Cardiac fibroblast (primary cell): Measurements from ENCODE around the gene THOP1.
"Not testable (repeated sequence)": the region's sequence is repeated elsewhere in the genome, so short reads cannot be mapped to it uniquely, and the experiment has no call there.

Experiments
- DNase-seq, 2 donors: peaks; one replicate each; pipeline versions ENCODE4 v3.0.0 to v3.0.0-alpha.2; 2010; ENCODE audit warnings: low read depth in 2 of 2
- H3K4me3 ChIP-seq, 2 donors: replicated peaks in 1 of 2; 1 replicate in 1 of 2; 2 replicates in 1 of 2; pipeline ENCODE4 v1.5.1; 2011; ENCODE audit warnings: low read depth in 2 of 2, low read length in 2 of 2, mild to moderate bottlenecking in 2 of 2, moderate library complexity in 1 of 2
- TF ChIP-seq, protein P1 (sequence below): IDR thresholded peaks from one replicate; pipeline ENCODE4 v1.5.1; 2011; ENCODE audit warnings: low read depth, mild to moderate bottlenecking, low read length, inconsistent platforms

THOP1 gene

DNA sequence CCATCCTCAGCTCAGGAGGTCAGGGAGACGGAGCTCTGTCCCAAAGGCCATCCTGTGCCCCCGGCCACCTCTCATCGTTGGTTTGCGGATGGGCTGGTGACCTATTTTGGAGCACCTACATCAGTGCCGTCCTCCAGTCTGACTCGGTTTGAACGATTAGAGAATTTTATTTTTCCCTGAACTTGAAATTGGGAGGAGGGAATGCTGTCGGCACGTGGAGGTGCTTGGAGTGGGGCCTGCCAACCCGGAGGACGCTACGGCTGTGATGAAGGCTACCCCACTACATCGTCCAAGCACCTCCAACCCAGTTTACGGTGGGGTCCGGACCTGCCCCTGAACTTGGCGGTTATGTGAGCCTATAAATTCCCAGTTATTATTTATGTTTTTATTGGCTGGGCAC, 31.3 kb downstream of the THOP1 start:
- TF ChIP-seq, protein P1, sequence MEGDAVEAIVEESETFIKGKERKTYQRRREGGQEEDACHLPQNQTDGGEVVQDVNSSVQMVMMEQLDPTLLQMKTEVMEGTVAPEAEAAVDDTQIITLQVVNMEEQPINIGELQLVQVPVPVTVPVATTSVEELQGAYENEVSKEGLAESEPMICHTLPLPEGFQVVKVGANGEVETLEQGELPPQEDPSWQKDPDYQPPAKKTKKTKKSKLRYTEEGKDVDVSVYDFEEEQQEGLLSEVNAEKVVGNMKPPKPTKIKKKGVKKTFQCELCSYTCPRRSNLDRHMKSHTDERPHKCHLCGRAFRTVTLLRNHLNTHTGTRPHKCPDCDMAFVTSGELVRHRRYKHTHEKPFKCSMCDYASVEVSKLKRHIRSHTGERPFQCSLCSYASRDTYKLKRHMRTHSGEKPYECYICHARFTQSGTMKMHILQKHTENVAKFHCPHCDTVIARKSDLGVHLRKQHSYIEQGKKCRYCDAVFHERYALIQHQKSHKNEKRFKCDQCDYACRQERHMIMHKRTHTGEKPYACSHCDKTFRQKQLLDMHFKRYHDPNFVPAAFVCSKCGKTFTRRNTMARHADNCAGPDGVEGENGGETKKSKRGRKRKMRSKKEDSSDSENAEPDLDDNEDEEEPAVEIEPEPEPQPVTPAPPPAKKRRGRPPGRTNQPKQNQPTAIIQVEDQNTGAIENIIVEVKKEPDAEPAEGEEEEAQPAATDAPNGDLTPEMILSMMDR: no peak
- DNase-seq: no peak
- no peak overlapping the region for H3K4me3 ChIP-seq

DNA sequence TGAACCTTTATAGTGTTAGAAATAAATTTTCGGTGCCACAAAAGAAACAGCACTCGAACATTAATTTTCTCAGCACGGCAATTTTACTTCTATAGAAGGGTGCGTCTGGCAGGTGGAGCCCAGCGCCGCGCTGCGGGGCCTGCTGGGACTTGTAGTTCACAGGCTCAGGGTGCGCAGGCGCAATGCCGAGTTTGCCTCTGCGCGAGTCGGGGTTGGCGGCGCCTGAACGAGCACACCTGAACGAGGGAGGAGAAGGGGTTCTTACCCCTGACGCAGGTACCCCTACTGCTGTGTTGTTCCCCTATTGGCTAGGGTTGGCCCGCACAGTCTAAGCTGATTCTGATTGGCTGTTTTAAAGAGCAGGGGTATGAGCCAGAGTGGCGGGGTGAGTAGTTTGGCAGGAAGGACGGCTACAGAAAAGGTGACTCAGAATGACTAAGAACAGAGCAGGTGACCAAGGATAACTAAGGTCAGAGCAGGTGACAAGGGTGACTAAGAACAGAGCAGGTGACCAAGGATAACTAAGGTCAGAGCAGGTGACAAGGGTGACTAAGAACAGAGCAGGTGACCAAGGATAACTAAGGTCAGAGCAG, 32.0 kb downstream of the THOP1 start:
- not testable (repeated sequence) for H3K4me3 ChIP-seq
- DNase-seq: peak in 1 of 2 donors; percentile 25

DNA sequence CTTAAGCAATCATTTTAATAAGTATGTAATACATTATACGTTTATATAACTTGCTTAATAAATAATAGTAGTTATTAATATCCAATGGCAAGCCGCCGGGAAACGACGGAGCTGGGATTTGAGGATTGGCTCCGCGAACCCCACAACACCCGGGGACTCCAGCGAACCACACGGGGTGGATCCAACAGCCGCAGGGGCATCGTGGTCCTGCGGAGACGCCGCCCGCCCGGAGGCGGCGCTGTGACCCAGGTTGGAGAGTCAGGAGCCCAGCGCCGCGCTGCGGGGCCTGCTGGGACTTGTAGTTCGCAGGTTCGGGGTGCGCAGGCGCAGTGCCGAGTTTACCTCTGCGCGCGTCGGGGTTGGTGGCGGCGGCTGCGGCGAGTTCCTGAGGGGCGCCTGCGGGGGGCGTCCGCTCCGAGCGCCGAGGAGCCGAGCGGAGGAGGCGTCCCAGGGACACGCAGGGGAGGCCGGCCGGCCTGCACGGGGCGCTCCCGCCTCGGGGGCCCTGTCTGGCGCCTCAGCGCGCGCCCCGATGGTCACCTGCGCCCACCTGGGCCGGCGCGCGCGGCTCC, 34.3 kb downstream of the THOP1 start, which contains the start of gene ZNF554:
Gene ZNF554, plus strand, starts transcription at position 329 of the 572 bp plus-strand sequence. Its CDS starts 204 bp downstream, at position 533.
- DNase-seq: peak; percentile 96 to 98
- TF ChIP-seq, protein P1: peak; percentile 96
- H3K4me3 ChIP-seq: peak within 1 kb of the TSS; percentile 75 to 90

DNA sequence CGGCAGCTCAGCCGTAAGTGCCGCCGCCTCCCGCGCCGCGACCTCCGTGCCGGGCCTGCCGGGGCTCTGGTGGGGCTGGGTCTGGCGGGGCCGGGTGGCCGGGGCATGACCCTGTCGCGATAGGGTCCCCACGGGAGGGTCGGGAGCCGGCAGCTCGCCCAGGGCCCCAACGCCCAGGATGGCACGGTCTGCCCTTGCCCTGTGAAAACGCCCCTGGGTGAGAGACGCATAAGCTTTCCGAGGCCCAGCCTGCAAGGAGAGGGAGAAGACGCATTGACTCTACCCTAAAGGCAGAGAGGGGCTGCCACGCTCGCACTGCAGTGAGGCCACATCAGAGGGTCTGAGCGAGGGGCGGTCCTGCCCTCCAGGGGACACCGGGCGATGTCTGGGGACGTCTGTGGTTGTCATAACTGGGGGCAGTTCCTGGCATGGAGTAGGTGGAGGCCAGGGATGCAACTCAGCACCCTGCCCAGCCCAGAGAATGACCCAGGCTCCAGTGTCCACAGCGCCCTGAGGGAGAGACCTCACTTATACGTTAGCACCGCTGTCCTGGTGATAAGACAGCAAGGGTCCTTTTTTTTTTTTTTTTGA, 34.9 kb downstream of the THOP1 start:
- TF ChIP-seq, protein P1: no peak

DNA sequence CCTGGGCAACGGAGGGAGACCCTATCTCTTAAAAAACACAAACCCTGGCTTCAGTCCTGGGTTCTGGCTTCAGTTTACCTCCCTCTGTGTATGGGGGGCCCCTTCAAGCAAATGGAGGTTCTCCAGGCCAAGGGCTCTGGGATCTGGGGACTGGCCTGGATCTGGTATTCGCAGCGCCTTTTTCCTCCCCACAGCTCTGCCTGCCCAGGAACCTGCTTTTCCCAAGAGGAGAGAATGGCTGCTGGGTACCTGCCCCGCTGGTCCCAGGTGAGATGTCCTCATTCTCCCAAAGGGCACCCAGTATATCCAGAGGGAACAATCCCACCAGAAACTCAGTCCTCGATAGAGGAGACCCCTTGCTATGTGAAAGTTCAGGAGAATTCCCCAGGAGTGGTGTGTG, 37.5 kb downstream of the THOP1 start:
- TF ChIP-seq, protein P1: no peak
- no peak overlapping the region for H3K4me3 ChIP-seq
- no peak for DNase-seq

More for the DNA sequence above, 34.9 kb downstream of the THOP1 start:
- DNase-seq: no peak
- peak overlapping the region; percentile 75 to 90 for H3K4me3 ChIP-seq

DNA sequence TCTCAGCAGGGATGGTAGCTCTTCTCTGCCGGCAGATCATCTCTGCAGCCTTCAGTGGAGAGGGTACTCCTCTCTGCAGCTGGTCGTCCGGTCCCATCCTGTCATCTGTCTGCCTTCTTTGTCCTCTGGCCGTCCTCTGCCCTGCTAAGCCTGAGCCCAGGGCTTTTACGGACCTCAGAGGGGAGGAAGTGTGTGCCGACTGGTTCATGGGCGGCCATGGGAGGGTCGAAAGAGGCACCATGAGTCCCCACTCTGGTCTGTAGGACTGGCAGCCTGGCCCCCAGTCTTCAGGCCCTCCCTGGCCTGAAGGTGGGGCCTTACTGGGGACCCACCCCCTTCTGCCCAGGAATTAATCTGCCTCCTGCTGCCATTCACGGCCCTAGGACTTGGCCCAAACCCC, 38.3 kb downstream of the THOP1 start:
- DNase-seq: no peak
- TF ChIP-seq, protein P1: no peak
- no peak overlapping the region for H3K4me3 ChIP-seq

DNA sequence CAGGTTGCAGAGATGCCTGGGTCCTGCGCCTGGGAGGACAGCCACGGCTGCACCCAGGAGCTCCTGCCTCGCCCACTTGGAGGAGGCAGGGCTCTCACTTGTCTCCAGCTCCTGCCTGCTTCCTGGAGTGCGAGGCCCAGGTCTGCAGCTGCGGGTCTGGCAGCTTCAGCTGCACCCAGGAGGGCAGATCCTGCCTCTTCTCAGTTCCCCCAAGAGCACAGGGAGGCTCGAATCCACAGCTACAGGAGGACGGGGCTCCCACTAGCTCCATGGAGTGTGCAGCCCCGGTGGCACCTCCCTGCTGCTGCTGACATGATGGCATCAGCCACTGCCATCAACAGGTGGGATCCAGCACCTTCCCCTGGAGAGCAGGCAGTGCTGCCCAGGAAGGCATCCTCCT, 38.8 kb downstream of the THOP1 start:
- DNase-seq: no peak
- TF ChIP-seq, protein P1: no peak
- H3K4me3 ChIP-seq: no peak overlapping the region
